HepG2 (cell line): ENCODE measurements around the gene SETD1A. TPM values are rescaled to one million over a fixed set of nuclear protein-coding genes. Genes with fewer than 3 reads are reported as not detected.

ENCODE experiments used
- AKAP8 ChIP-seq: sonication (generic); formaldehyde crosslinking; IDR thresholded peaks from 2 replicates; pipeline ENCODE4 v1.5.1; 2020; ENCODE audit warnings: mild to moderate bottlenecking, missing genetic modification reagents
- DMAP1 ChIP-seq: IDR thresholded peaks from 2 replicates; pipeline ENCODE4 v1.6.1; 2016
- FOXC1 ChIP-seq: sonication (generic); formaldehyde crosslinking; IDR thresholded peaks from 2 replicates; pipeline ENCODE4 v1.8.0; 2022; ENCODE audit warnings: mild to moderate bottlenecking, missing genetic modification reagents, borderline replicate concordance
- HNF4A ChIP-seq: sonication (generic); formaldehyde crosslinking; IDR thresholded peaks from 2 replicates; pipeline ENCODE4 v1.4.0; 2020; ENCODE audit warnings: missing genetic modification reagents
- KLF12 ChIP-seq: sonication (generic); formaldehyde crosslinking; IDR thresholded peaks from 2 replicates; pipeline ENCODE4 v1.4.0; 2020; ENCODE audit warnings: missing genetic modification reagents, borderline replicate concordance
- MAX ChIP-seq: IDR thresholded peaks from 2 replicates; pipeline ENCODE4 v1.6.1; 2012; ENCODE audit warnings: inconsistent platforms
- MLLT10 ChIP-seq: sonication (generic); formaldehyde crosslinking; IDR thresholded peaks from 2 replicates; pipeline ENCODE4 v1.4.0; 2020; ENCODE audit warnings: missing genetic modification reagents
- NR2F2 ChIP-seq: IDR thresholded peaks from 2 replicates; pipeline ENCODE4 v1.6.1; 2012; ENCODE audit warnings: low read depth, inconsistent platforms, borderline replicate concordance
- PCBP1 ChIP-seq: fragments of 200-400 bp; formaldehyde crosslinking; IDR thresholded peaks from 2 replicates; pipeline ENCODE4 v1.6.1; 2017; ENCODE audit warnings: mild to moderate bottlenecking, low read depth, low read length, borderline replicate concordance
- PRDM15 ChIP-seq: sonication (generic); formaldehyde crosslinking; IDR thresholded peaks from 2 replicates; pipeline ENCODE4 v1.4.0; 2020; ENCODE audit warnings: missing genetic modification reagents
- RFXAP ChIP-seq: sonication (generic); formaldehyde crosslinking; IDR thresholded peaks from 2 replicates; pipeline ENCODE4 v1.4.0; 2020; ENCODE audit warnings: missing genetic modification reagents, borderline replicate concordance
- SAFB2 ChIP-seq: sonication (generic); formaldehyde crosslinking; IDR thresholded peaks from 2 replicates; pipeline ENCODE4 v1.5.1; 2020; ENCODE audit warnings: missing genetic modification reagents, low read depth, mild to moderate bottlenecking, borderline replicate concordance
- TFDP1 ChIP-seq: IDR thresholded peaks from 2 replicates; pipeline ENCODE4 v1.6.1; 2016; ENCODE audit warnings: missing compliant biosample characterization, missing genetic modification reagents, borderline replicate concordance
- ZBTB33 ChIP-seq: sonication (generic); formaldehyde crosslinking; IDR thresholded peaks from 2 replicates; pipeline ENCODE4 v1.4.0; 2020; ENCODE audit warnings: missing genetic modification reagents
- ZC3H4 ChIP-seq: sonication (generic); formaldehyde crosslinking; IDR thresholded peaks from 2 replicates; pipeline ENCODE4 v1.4.0; 2020; ENCODE audit warnings: missing genetic modification reagents, borderline replicate concordance
- ZMYM3 ChIP-seq: sonication (generic); formaldehyde crosslinking; IDR thresholded peaks from 2 replicates; pipeline ENCODE4 v1.5.1; 2020; ENCODE audit warnings: mild to moderate bottlenecking, missing genetic modification reagents
- ZNF10 ChIP-seq: sonication (generic); formaldehyde crosslinking; IDR thresholded peaks from 2 replicates; pipeline ENCODE4 v1.4.0; 2020; ENCODE audit warnings: mild to moderate bottlenecking, low read depth, missing genetic modification reagents, borderline replicate concordance
- ZNF343 ChIP-seq: sonication (generic); formaldehyde crosslinking; IDR thresholded peaks from 2 replicates; pipeline ENCODE4 v1.4.0; 2020; ENCODE audit warnings: mild to moderate bottlenecking, missing genetic modification reagents
- ZNF383 ChIP-seq: sonication (generic); formaldehyde crosslinking; IDR thresholded peaks from 2 replicates; pipeline ENCODE4 v1.4.0; 2020; ENCODE audit warnings: missing genetic modification reagents, mild to moderate bottlenecking, borderline replicate concordance
- ZNF501 ChIP-seq: sonication (generic); formaldehyde crosslinking; IDR thresholded peaks from 2 replicates; pipeline ENCODE4 v1.5.1; 2020; ENCODE audit warnings: mild to moderate bottlenecking, moderate library complexity, missing genetic modification reagents
- ZNF740 ChIP-seq: sonication (generic); formaldehyde crosslinking; IDR thresholded peaks from 2 replicates; pipeline ENCODE4 v1.4.0; 2020; ENCODE audit warnings: missing genetic modification reagents
- ZNF761 ChIP-seq: sonication (generic); formaldehyde crosslinking; conservative IDR thresholded peaks from 2 replicates; pipeline ENCODE4 v1.4.0; 2020; ENCODE audit warnings: mild to moderate bottlenecking, missing genetic modification reagents
- polyA plus RNA-seq, 8 experiments: library from polyadenylated mRNA; depleted of rRNA in 3 of 8; stranded (reverse) in 7 of 8; unstranded in 1 of 8; fragments of >200 nt; fragmentation: Illumina TruSeq in 4 of 8; extraction: Trizol in 4 of 8; gene quantifications; 2 replicates each; pipeline versions ENCODE4 v1.2.1 to v1.2.3, GENCODE V29; 2011 to 2016; ENCODE audit warnings: low read depth in 4 of 8, missing spikeins in 1 of 8, mixed read lengths in 1 of 8; ENCODE audit not compliant: insufficient read depth in 1 of 8
- total RNA-seq, 5 experiments: library from RNA; depleted of rRNA; stranded (reverse); fragments of >200 nt; fragmentation: Illumina TruSeq; extraction: Trizol; gene quantifications; 2 replicates each; pipeline ENCODE4 v1.2.3, GENCODE V29; 2016; ENCODE audit warnings: low read depth in 1 of 5

SETD1A gene
- total and polyA plus RNA-seq, 2 of the 13 experiments (the other 11 are each of a cell fraction or from before 2014, with no cell fraction given), result 3.8 to 5.6 TPM

GRCh38 chr16:30941600-30942425 lies 15.7 kb upstream of the SETD1A start (continued):
- TF ChIP-seq PRDM15 (CRISPR knock-in tag) (no peak), NR2F2 (no peak), DMAP1 (peak; percentile 55; the same call in 1 of the 2 replicates), RFXAP (CRISPR knock-in tag) (peak; percentile 10; the same call in 1 of the 2 replicates), ZNF761 (CRISPR knock-in tag) (0 out of 2 replicates have a peak, but pooled peaks have one; percentile 54), ZNF343 (CRISPR knock-in tag) (peak; percentile 50; the same call in 1 of the 2 replicates), FOXC1 (CRISPR knock-in tag) (peak; percentile 77), ZNF10 (CRISPR knock-in tag) (no peak), ZNF501 (CRISPR knock-in tag) (peak; percentile 79), ZC3H4 (CRISPR knock-in tag) (no peak), ZNF383 (0 out of 2 replicates have a peak, but pooled peaks have one; percentile 32), AKAP8 (CRISPR knock-in tag) (0 out of 2 replicates have a peak, but pooled peaks have one; percentile 29), MAX (peak; percentile 71; the same call in 1 of the 2 replicates), PCBP1 (no peak), TFDP1 (CRISPR knock-in tag) (peak; percentile 48; the same call in 1 of the 2 replicates), MLLT10 (CRISPR knock-in tag) (no peak), SAFB2 (CRISPR knock-in tag) (peak; percentile 93), ZMYM3 (CRISPR knock-in tag) (0 out of 2 replicates have a peak, but pooled peaks have one; percentile 29), ZBTB33 (CRISPR knock-in tag) (0 out of 2 replicates have a peak, but pooled peaks have one; percentile 27), KLF12 (0 out of 2 replicates have a peak, but pooled peaks have one; percentile 50), HNF4A (CRISPR knock-in tag) (0 out of 2 replicates have a peak, but pooled peaks have one; percentile 10), ZNF740 (peak; percentile 95)
